Muscle layer of duodenum (tissue), 2 donors: ENCODE results near the gene TEX264.

Experiments used
- H3K27ac ChIP-seq: one replicate; pipeline ENCODE4 v1.7.0; 2013; ENCODE audit warnings: mild to moderate bottlenecking, low read length
- H3K27me3 ChIP-seq: one replicate; pipeline ENCODE4 v1.7.0; 2013; ENCODE audit warnings: low read depth, mild to moderate bottlenecking, control low read depth, low read length
- H3K36me3 ChIP-seq, 2 donors: one replicate each; pipeline ENCODE4 v1.7.0; 2013; ENCODE audit warnings: low read length in 2 of 2, control low read depth in 1 of 2, mild to moderate bottlenecking in 1 of 2; ENCODE audit not compliant: insufficient read depth in 2 of 2, control insufficient read depth in 1 of 2
- H3K4me1 ChIP-seq, 2 donors: one replicate each; pipeline ENCODE4 v1.7.0; 2013; ENCODE audit warnings: low read length in 2 of 2, mild to moderate bottlenecking in 2 of 2, control low read depth in 1 of 2, moderate library complexity in 1 of 2; ENCODE audit not compliant: insufficient read depth in 2 of 2, control insufficient read depth in 1 of 2
- H3K4me3 ChIP-seq, 2 donors: one replicate each; pipeline ENCODE4 v1.7.0; 2013; ENCODE audit warnings: low read length in 2 of 2, low read depth in 1 of 2, mild to moderate bottlenecking in 1 of 2
- H3K9me3 ChIP-seq, 2 donors: one replicate each; pipeline ENCODE4 v1.7.0; 2013; ENCODE audit warnings: low read length in 2 of 2, control low read depth in 1 of 2, mild to moderate bottlenecking in 1 of 2; ENCODE audit not compliant: control insufficient read depth in 1 of 2
- donor health status: healthy.

TEX264 gene

DNA sequence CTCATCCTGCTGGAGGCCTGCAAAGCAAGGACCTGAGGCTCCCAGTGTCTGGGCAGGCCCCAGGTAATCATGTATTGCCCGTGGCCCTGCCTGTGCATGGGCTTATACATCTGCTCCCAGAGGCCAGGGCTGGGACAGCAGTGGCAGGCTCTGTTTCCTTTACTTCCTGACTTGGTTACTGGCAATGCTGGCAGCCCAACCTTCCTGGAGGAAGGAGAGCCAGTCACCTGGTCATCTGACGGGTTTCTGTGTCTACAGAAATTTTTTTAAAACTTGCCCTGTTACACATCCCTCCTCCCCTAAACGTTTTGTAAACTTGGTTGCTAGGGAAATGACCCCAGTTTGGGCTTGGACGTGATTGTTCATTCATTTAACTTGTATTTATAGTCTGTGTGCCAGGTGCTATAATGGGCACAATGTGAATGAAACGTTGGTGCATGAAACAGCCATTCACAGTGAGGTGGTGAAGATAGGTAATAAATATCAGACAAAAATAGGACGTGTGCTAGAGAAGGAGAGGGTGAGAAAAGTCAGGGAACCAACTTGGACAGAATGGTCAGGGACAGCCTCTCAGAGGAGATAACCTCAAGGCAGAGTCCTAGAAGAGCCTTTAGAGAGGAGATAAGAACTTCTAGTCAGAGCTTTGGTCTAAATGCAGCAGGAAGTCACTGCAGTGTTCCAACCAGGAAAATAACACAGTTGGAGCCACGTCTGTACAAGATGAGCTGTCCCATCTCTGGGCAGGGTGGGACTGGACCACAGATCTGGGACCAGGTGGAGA is 14.1 kb downstream of the TEX264 start:
- Histone ChIP-seq H3K9me3 (no peaks in the 10 kb centered on the region), H3K27ac (no peak overlapping the region), H3K36me3 (peaks cover 28 to 37% of the 10 kb centered on the region in 2 donors), H3K27me3 (no peaks in the 10 kb centered on the region), H3K4me3 (no peak overlapping the region), H3K4me1 (peaks cover 10 to 23% of the 10 kb centered on the region in 2 donors)

DNA sequence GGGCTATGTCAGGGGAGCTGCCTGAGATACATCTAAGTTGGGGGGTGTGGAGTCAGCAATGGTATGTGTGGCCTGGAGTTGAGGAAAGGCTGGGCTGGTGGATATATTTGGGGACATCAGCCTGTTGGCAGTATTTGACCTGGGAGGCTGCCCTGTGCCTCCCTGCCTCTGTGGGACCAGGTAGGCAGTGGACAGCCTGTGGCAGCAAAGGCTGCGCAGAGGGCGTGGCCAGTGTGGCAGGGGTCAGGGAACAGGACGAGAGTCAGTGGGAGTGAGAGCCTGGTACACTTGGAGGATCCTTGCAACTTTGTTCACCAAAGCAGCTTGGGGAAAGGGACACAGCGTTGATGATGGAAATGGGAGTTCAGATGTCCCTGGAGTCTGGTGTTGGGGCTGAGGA is 15.0 kb downstream of the TEX264 start:
- peak overlapping the region; percentile 60 for H3K27ac ChIP-seq
- H3K27me3 ChIP-seq, result no peaks in the 10 kb centered on the region
- H3K4me1 ChIP-seq, result peaks cover 10 to 18% of the 10 kb centered on the region in 2 donors
- no peaks in the 10 kb centered on the region for H3K9me3 ChIP-seq
- H3K4me3 ChIP-seq, result no peak overlapping the region
- peaks cover 34 to 43% of the 10 kb centered on the region in 2 donors for H3K36me3 ChIP-seq

DNA sequence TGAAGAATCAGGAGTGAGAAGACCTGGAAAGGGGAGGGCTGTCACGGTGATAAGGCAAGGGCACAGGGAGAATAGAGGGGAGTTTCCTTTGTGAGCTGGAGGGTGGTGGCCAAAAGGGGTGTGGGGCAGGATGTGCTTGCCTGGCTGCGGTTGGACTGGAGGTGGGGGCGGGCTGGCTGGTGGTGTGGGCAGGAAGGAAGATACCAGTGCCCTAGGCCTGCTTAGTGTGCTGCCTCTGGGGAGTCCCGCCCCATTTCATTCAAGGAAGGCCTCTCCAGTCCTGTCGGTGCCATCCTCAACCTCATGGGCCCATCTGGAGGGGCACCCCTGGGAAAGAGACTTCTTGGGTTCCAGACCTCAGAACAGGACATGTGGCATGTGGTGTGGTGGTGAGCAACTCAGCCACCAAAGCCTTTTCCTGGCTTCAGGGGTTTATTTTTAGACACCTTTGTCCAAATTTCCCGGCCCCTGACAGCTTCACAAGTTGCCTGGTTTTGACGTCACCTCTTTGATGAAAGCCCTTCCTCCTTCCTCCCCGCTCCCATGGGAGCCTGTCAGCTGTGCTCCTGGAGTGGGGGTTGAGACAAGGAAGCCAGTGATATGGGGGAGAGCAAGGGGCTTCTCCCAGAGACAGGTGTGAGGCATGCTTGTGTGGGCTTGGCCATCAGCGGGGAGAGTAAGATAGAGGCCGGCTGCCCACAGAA is 15.6 kb downstream of the TEX264 start:
- H3K4me3 ChIP-seq, result no peak overlapping the region
- no peaks in the 10 kb centered on the region for H3K27me3 ChIP-seq
- peaks cover 34 to 49% of the 10 kb centered on the region in 2 donors for H3K36me3 ChIP-seq

DNA sequence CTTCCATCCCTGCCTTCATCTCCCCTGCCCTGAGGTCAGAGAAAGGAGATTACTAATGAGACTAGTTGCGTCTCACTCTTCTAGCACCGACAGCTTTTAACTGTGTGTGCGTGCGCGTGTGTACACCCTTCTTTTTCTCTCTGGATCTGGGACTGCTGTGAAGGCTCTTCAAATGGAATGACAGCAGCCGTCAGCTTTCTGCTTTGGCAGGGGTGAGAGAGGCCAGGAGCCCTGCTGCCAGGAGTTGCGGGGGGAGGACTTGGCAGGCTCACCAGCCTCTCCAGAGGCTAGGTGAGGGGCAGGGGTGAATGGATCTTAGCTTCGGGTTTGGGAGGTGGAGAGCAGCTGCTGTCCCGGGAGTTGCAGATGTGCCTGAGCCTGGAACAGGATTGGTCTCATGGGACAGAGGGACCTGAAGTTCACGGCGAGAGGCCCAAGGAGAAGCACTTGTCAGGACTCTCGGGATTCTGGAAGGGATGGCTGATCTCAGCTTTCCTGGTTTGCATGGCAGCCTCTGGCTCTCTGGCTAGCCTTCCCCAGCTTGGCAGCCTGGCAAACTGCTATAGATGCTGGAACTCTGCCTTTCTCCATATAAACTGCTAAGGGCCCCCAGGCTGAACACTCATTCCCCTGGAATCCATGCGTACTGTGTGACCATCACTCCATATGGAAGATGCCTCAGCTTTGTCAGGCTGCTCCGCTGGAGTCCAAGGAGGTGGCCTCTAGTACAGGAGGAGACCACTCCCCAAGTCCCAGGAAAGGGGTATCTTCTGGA is 16.6 kb downstream of the TEX264 start:
- H3K27ac ChIP-seq, result peak overlapping the region; percentile 41
- H3K9me3 ChIP-seq, result no peaks in the 10 kb centered on the region
- H3K27me3 ChIP-seq, result no peaks in the 10 kb centered on the region
- no peak overlapping the region for H3K4me3 ChIP-seq
- H3K36me3 ChIP-seq, result peaks cover 39 to 59% of the 10 kb centered on the region in 2 donors
- peaks cover 0 to 5% of the 10 kb centered on the region in 2 donors for H3K4me1 ChIP-seq

More for the DNA sequence above, 15.6 kb downstream of the TEX264 start:
- Histone ChIP-seq H3K27ac (peak overlapping the region; percentile 60), H3K4me1 (peaks cover 4 to 12% of the 10 kb centered on the region in 2 donors), H3K9me3 (no peaks in the 10 kb centered on the region)

DNA sequence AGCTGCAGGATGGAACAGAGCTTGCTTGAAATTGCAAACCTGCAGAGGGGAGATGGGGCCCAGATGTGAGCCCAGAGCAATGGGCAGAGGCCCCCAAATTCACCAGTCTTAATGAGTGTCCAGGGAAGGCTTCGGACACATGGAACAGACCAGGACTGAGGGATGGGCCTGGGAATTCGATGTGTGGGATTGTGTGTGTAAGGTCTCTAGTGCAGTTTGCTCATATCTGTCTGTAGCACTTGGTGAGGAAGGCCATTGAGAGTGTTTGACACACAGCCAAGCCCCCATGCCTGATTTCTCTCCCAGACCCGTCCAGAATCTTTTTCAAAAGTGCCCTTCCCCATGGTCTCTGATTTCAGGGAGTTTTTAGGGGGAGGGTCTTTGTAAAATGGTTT is 17.2 kb downstream of the TEX264 start:
- Histone ChIP-seq H3K9me3 (no peaks in the 10 kb centered on the region), H3K4me3 (no peak overlapping the region), H3K36me3 (peaks cover 39 to 65% of the 10 kb centered on the region in 2 donors), H3K4me1 (peaks cover 0 to 5% of the 10 kb centered on the region in 2 donors), H3K27ac (no peak overlapping the region), H3K27me3 (no peaks in the 10 kb centered on the region)

DNA sequence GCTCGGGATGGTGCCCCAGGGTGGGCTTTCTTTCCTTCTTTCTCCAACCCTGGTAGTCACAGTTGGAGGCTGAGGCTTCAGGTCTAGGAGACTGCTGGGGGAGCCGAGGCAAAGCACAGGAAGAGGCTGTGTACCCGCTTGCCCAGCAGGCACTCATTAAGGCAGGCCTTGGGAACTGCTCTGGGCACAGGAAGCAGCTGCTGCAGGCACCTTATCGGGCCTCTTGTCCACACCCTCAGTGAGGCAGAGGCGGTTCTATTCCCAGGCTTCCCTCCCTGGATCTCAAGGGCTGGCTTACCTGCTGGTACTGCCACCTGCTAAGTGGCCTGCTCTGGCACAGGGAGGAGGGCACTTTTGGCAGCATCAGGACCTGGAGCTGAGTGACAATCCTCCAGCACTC is 20.0 kb downstream of the TEX264 start:
- H3K4me3 ChIP-seq, result no peak overlapping the region
- no peaks in the 10 kb centered on the region for H3K27me3 ChIP-seq
- H3K9me3 ChIP-seq, result no peaks in the 10 kb centered on the region
- no peak overlapping the region for H3K27ac ChIP-seq
- H3K36me3 ChIP-seq, result peaks cover 36 to 70% of the 10 kb centered on the region in 2 donors
- peaks cover 0 to 2% of the 10 kb centered on the region in 2 donors for H3K4me1 ChIP-seq

DNA sequence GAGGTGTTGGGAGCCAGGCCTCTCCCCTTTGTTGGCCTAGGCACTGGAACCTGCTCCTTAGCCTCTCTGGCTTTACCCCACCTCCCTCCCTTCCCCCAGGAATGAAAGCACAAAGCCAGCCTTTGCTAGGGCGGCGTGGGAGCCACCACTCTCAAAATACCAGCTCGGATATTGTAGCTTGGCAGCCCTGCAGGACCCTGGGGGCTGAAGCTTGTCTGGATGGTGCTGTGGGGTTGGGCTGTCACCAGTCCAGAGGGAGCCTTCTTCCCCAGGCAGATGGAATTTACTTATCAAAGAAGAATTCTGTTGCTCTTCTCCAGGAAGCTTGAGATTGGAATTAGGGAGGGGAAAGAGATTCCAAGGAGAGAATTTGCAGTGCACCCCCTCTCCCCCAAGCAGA is 20.9 kb downstream of the TEX264 start:
- no peaks in the 10 kb centered on the region for H3K27me3 ChIP-seq
- H3K36me3 ChIP-seq, result peaks cover 34 to 64% of the 10 kb centered on the region in 2 donors
- H3K9me3 ChIP-seq, result no peaks in the 10 kb centered on the region
- H3K4me1 ChIP-seq, result no peaks in the 10 kb centered on the region
- no peak overlapping the region for H3K27ac ChIP-seq
- H3K4me3 ChIP-seq, result no peak overlapping the region

DNA sequence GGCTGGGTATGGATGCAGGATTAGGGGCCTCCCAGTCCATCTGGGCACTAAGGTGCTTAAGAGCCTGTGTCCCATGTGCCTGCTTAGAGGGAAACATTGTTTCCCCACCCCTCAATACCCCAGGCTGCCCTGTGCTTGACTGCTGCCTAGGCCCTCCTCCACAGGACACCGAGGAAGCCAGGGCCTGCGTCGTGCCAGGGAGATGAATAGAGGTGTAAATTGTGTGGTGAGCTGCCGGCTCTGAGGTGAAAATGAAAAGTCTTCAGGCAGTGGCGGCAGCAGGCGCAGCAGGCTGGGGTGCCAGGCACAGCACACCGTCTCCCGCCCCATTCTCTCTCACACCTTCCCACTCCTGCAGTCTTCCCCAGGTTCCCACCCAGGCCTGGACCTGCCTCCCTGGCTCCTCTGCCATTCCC is 21.9 kb downstream of the TEX264 start:
- peaks cover 30 to 71% of the 10 kb centered on the region in 2 donors for H3K36me3 ChIP-seq

DNA sequence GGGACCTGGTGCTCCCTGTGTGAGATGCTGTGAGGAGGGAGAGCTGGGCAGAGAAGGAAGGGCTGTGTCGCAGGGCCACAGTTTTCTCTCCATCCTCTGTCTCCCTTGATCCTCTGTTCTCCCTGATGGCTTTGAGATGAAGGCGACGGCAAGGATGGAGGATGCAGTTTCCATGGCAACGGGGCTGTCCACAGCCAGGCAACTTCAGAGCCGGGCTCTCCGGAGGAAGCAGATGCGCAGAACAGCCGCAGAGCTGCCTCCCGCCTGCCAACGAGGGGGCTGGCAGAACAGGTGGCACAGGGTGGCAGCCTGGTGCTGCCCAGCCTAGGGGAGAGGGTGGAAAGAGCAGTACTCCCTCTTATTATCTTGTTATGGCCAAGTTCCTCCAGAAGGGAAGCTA is 25.9 kb downstream of the TEX264 start:
- H3K27ac ChIP-seq, result no peak overlapping the region
- H3K27me3 ChIP-seq, result no peaks in the 10 kb centered on the region
- no peaks in the 10 kb centered on the region for H3K4me1 ChIP-seq
- peaks cover 30 to 78% of the 10 kb centered on the region in 2 donors for H3K36me3 ChIP-seq
- H3K4me3 ChIP-seq, result no peak overlapping the region
- H3K9me3 ChIP-seq, result no peaks in the 10 kb centered on the region

More for the DNA sequence above, 21.9 kb downstream of the TEX264 start:
- H3K27ac ChIP-seq, result no peak overlapping the region
- no peaks in the 10 kb centered on the region for H3K27me3 ChIP-seq
- H3K4me1 ChIP-seq, result no peaks in the 10 kb centered on the region
- no peaks in the 10 kb centered on the region for H3K9me3 ChIP-seq
- no peak overlapping the region for H3K4me3 ChIP-seq

DNA sequence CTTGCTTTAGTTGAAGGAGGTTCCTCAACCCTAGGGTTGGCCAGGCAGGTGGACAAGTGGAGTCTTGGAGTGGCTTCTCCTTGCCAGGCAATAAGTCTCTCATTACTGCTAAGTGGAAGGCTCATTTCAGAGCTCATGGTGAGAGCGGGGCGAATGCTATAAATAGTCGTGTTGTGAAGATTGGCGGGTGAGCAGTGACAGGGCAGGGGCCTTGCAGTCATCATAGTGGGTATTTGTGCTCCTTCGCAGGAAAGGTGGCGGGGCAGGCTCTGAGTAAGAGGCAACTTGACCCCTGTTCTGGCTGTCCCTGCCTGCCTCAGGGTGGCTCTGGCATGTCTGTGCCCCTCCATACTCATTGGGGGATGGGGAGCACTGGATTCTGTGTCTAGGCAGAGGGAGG is 27.2 kb downstream of the TEX264 start:
- Histone ChIP-seq H3K27ac (no peak overlapping the region), H3K27me3 (no peaks in the 10 kb centered on the region), H3K36me3 (peaks cover 25 to 78% of the 10 kb centered on the region in 2 donors), H3K4me3 (no peak overlapping the region), H3K4me1 (no peaks in the 10 kb centered on the region), H3K9me3 (no peaks in the 10 kb centered on the region)

DNA sequence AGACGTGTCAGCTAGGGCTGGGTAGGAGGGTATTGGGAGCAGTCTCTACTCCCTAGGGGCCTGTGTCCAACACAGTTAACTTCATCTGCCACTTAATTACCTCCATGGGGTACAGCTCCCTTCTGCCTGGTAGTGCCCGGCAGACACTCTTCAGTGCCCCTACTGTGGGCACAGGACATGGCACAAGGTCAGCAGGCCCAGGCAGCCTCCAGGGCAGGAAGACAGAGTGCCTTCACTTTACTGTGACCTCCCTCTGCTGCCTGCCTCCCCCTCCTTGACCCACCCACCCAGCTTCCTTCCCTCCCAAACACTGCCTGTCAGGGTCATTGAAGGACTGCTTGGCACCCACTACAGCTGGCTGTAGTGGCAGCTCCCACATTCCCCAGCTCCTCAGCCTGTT is 29.4 kb downstream of the TEX264 start:
- peaks cover 23 to 82% of the 10 kb centered on the region in 2 donors for H3K36me3 ChIP-seq
- H3K4me1 ChIP-seq, result no peaks in the 10 kb centered on the region
- H3K9me3 ChIP-seq, result no peaks in the 10 kb centered on the region
- no peak overlapping the region for H3K4me3 ChIP-seq
- H3K27me3 ChIP-seq, result no peaks in the 10 kb centered on the region
- H3K27ac ChIP-seq, result no peak overlapping the region
